K562 (cell line): ENCODE data around the gene TMED10.
A peak's percentile ranks its signal among the peaks of the same experiment; 100 is the strongest.

Source experiments
- ATF3 ChIP-seq, 2 experiments: fragments of 450-650 bp in 1 of 2; sonication (generic) in 1 of 2; formaldehyde crosslinking in 1 of 2; IDR thresholded peaks in 1 of 2; conservative IDR thresholded peaks in 1 of 2; 2 replicates each; pipeline versions ENCODE4 v1.6.1 to v1.8.1; 2016 to 2023; ENCODE audit warnings: mild to moderate bottlenecking in 2 of 2, moderate library complexity in 2 of 2, inconsistent platforms in 1 of 2, missing genetic modification reagents in 1 of 2
- CEBPB ChIP-seq: fragments of 450-650 bp; IDR thresholded peaks from 2 replicates; pipeline ENCODE4 v1.6.1; 2016; ENCODE audit warnings: missing genetic modification characterization, missing compliant biosample characterization
- CSDE1 ChIP-seq, 2 experiments: fragments of 450-650 bp; IDR thresholded peaks; 2 replicates each; pipeline ENCODE4 v1.6.1; 2016; ENCODE audit warnings: mild to moderate bottlenecking in 1 of 2
- CTCF ChIP-seq, 3 experiments: IDR thresholded peaks in 2 of 3; conservative IDR thresholded peaks in 1 of 3; 2 replicates each; pipeline ENCODE4 v1.5.1; 2011 to 2012; ENCODE audit warnings: low read length in 3 of 3, mild to moderate bottlenecking in 3 of 3, control low read depth in 2 of 3, improper control_type of control experiment in 1 of 3, inconsistent platforms in 1 of 3, low read depth in 1 of 3, mixed read lengths in 1 of 3, moderate library complexity in 1 of 3; ENCODE audit not compliant: insufficient read depth in 2 of 3
- EP300 ChIP-seq: IDR thresholded peaks from 2 replicates; pipeline ENCODE4 v1.6.1; 2012; ENCODE audit warnings: low read length, improper control_type of control experiment
- HIVEP1 ChIP-seq: fragments of 250-450 bp; sonication (Bioruptor Pico); IDR thresholded peaks from 2 replicates; pipeline ENCODE4 v1.4.0; 2020; ENCODE audit warnings: mild to moderate bottlenecking
- HSF4 ChIP-seq: fragments of 250-450 bp; sonication (Bioruptor Pico); IDR thresholded peaks from 2 replicates; pipeline ENCODE4 v2.1.2; 2022; ENCODE audit warnings: mild to moderate bottlenecking, moderate library complexity, borderline replicate concordance
- NFXL1 ChIP-seq: fragments of 450-650 bp; formaldehyde crosslinking; IDR thresholded peaks from 2 replicates; pipeline ENCODE4 v1.4.0; 2021; ENCODE audit warnings: mild to moderate bottlenecking
- PURB ChIP-seq: sonication (generic); formaldehyde crosslinking; IDR thresholded peaks from 2 replicates; pipeline ENCODE4 v1.9.0; 2021; ENCODE audit warnings: low read depth, mild to moderate bottlenecking, missing genetic modification reagents
- SP1 ChIP-seq: sonication (generic); formaldehyde crosslinking; IDR thresholded peaks from 2 replicates; pipeline ENCODE4 v1.8.1; 2022; ENCODE audit warnings: mild to moderate bottlenecking, missing genetic modification reagents
- TAF1 ChIP-seq: IDR thresholded peaks from 2 replicates; pipeline ENCODE4 v1.6.1; 2011; ENCODE audit warnings: mild to moderate bottlenecking, low read length, moderate library complexity; ENCODE audit not compliant: insufficient read depth, control insufficient read depth, severe bottlenecking; ENCODE audit errors: extremely low read depth
- TARDBP ChIP-seq: fragments of 450-650 bp; IDR thresholded peaks from 2 replicates; pipeline ENCODE4 v1.6.1; 2016
- TF ChIP-seq, protein P1 (sequence below), 2 experiments: fragments of 450-650 bp; IDR thresholded peaks; 2 replicates each; pipeline ENCODE4 v1.6.1; 2016; ENCODE audit warnings: mild to moderate bottlenecking in 2 of 2, borderline replicate concordance in 1 of 2, low read depth in 1 of 2, moderate library complexity in 1 of 2
- TF ChIP-seq, protein P2 (sequence below): fragments of 450-650 bp; IDR thresholded peaks from 2 replicates; pipeline ENCODE4 v1.6.1; 2018; ENCODE audit not compliant: partially characterized antibody

DNA sequence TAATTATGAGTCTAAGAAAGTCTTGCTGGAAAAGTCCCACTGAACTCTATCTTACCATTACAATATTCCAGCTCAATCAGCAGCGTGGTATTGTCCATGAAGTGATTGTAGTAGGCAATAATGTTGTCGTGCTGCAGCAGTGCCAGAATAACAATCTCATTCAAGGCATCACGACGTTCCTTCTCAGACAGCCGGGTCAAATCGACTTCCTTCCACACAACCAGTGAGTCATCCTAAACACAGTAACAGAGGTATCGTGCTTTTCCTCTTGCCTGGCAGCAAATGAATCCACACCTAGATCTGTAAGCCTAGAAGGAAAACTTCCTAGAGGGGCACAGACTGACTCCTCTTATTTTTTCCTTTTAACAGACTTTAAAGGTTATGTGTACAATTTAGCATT, 52.4 kb downstream of the TMED10 start:
- TF ChIP-seq, protein P1, sequence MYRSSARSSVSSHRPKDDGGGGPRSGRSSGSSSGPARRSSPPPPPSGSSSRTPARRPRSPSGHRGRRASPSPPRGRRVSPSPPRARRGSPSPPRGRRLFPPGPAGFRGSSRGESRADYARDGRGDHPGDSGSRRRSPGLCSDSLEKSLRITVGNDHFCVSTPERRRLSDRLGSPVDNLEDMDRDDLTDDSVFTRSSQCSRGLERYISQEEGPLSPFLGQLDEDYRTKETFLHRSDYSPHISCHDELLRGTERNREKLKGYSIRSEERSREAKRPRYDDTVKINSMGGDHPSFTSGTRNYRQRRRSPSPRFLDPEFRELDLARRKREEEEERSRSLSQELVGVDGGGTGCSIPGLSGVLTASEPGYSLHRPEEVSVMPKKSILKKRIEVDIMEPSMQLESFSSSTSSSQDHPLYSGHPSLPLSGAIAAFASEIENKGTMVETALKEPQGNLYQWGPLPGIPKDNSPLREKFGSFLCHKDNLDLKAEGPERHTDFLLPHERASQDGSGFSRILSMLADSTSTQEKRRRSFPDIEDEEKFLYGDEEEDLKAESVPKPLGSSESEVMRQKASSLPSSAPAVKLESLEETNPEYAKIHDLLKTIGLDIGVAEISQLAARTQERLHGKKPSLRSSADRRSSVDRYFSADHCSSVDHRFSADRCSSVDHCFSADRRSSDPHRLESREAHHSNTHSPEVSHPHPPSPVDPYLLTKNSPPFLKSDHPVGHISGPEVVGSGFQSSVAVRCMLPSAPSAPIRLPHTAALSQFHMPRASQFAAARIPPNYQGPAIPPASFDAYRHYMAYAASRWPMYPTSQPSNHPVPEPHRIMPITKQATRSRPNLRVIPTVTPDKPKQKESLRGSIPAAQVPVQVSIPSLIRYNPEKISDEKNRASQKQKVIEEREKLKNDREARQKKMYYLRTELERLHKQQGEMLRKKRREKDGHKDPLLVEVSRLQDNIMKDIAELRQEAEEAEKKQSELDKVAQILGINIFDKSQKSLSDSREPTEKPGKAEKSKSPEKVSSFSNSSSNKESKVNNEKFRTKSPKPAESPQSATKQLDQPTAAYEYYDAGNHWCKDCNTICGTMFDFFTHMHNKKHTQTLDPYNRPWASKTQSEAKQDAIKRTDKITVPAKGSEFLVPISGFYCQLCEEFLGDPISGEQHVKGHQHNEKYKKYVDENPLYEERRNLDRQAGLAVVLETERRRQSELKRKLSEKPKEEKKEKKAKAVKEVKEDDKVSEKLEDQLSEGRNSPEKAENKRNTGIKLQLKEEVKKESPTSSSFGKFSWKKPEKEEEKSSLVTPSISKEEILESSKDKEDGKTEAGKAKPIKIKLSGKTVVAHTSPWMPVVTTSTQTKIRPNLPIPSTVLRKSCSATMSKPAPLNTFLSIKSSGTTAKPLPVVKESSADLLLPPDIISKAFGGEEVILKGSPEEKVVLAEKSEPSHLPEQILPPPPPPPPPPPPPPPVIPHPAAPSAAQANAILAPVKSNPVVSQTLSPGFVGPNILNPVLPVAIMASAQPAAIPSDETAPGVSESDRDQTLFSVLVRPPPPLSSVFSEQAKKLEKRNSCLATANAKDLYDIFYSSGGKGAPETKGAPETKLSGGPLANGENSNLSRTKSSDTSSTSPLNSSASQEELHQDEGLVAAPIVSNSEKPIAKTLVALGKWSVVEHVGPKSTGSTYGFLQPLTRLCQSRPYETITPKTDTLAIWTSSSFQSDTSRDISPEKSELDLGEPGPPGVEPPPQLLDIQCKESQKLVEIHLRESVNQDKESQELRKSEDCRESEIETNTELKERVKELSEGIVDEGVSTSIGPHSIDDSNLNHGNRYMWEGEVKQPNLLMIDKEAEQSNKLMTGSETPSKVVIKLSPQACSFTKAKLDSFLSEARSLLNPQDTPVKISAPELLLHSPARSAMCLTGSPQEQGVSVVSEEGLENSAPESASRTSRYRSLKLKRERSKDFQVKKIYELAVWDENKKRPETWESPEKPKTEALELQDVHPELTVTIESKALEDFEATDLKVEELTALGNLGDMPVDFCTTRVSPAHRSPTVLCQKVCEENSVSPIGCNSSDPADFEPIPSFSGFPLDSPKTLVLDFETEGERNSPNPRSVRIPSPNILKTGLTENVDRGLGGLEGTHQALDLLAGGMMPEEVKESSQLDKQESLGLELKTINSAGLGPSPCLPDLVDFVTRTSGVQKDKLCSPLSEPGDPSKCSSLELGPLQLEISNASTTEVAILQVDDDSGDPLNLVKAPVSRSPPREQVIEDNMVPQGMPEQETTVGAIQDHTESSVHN (IDR thresholded peaks at IDR 0.05; ENCODE audit: borderline replicate concordance in 1 of 2, low read depth in 1 of 2): no peak
- TF ChIP-seq HIVEP1 (CRISPR knock-in tag) (no peak), CEBPB (tag) (no peak), SP1 (CRISPR knock-in tag) (no peak), ATF3 (IDR thresholded peaks at IDR 0.05) (peak; percentile 82), ATF3 (CRISPR knock-in tag; conservative IDR thresholded peaks at IDR 0.05) (no peak), NFXL1 (CRISPR knock-in tag) (no peak), CTCF (IDR thresholded peaks at IDR 0.05 in 2 of 3, conservative IDR thresholded peaks at IDR 0.05 in 1 of 3; ENCODE audit: insufficient read depth in 2 of 3, low read depth in 1 of 3, low read length in 3 of 3) (no peak), CSDE1 (IDR thresholded peaks at IDR 0.05) (no peak), TAF1 (no peak), PURB (CRISPR knock-in tag) (no peak), TARDBP (no peak), HSF4 (CRISPR knock-in tag) (no peak), EP300 (no peak)
- TF ChIP-seq, protein P2, sequence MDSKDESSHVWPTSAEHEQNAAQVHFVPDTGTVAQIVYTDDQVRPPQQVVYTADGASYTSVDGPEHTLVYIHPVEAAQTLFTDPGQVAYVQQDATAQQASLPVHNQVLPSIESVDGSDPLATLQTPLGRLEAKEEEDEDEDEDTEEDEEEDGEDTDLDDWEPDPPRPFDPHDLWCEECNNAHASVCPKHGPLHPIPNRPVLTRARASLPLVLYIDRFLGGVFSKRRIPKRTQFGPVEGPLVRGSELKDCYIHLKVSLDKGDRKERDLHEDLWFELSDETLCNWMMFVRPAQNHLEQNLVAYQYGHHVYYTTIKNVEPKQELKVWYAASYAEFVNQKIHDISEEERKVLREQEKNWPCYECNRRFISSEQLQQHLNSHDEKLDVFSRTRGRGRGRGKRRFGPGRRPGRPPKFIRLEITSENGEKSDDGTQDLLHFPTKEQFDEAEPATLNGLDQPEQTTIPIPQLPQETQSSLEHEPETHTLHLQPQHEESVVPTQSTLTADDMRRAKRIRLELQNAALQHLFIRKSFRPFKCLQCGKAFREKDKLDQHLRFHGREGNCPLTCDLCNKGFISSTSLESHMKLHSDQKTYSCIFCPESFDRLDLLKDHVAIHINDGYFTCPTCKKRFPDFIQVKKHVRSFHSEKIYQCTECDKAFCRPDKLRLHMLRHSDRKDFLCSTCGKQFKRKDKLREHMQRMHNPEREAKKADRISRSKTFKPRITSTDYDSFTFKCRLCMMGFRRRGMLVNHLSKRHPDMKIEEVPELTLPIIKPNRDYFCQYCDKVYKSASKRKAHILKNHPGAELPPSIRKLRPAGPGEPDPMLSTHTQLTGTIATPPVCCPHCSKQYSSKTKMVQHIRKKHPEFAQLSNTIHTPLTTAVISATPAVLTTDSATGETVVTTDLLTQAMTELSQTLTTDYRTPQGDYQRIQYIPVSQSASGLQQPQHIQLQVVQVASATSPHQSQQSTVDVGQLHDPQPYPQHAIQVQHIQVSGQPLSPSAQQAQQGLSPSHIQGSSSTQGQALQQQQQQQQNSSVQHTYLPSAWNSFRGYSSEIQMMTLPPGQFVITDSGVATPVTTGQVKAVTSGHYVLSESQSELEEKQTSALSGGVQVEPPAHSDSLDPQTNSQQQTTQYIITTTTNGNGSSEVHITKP: no peak
